ENCODE results near the gene AUTS2.

Gene AUTS2

GRCh38 chr7:70615066-70615606, 1016.9 kb downstream of the AUTS2 start:
- Mint-ChIP-seq H3K4me1 (ENCODE audit: low read depth) (no peaks in the 10 kb centered on the region), H3K36me3 (no peaks in the 10 kb centered on the region), H3K27me3 (no peaks in the 10 kb centered on the region), H3K9me3 (ENCODE audit: low read depth) (no peaks in the 10 kb centered on the region), H3K27ac (no peak overlapping the region), H3K4me3 (no peak overlapping the region)

GRCh38 chr7:70616211-70616610, 1017.9 kb downstream of the AUTS2 start:
- Mint-ChIP-seq H3K4me3 (no peak overlapping the region), H3K36me3 (no peaks in the 10 kb centered on the region), H3K4me1 (ENCODE audit: low read depth) (no peaks in the 10 kb centered on the region)

GRCh38 chr7:70616821-70617220, 1018.5 kb downstream of the AUTS2 start:
- Mint-ChIP-seq H3K27me3 (no peaks in the 10 kb centered on the region), H3K9me3 (ENCODE audit: low read depth) (no peaks in the 10 kb centered on the region), H3K4me3 (no peak overlapping the region), H3K4me1 (ENCODE audit: low read depth) (no peaks in the 10 kb centered on the region), H3K36me3 (no peaks in the 10 kb centered on the region), H3K27ac (no peak overlapping the region)

More at GRCh38 chr7:70616211-70616610, 1017.9 kb downstream of the AUTS2 start:
- H3K27me3 Mint-ChIP-seq = no peaks in the 10 kb centered on the region
- no peak overlapping the region for H3K27ac Mint-ChIP-seq
- H3K9me3 Mint-ChIP-seq (ENCODE audit: low read depth) = no peaks in the 10 kb centered on the region

- Mint-ChIP-seq H3K4me1 (ENCODE audit: low read depth) (no peaks in the 10 kb centered on the region), H3K4me3 (no peak overlapping the region), H3K27ac (no peak overlapping the region), H3K36me3 (no peaks in the 10 kb centered on the region), H3K9me3 (ENCODE audit: low read depth) (no peaks in the 10 kb centered on the region), H3K27me3 (no peaks in the 10 kb centered on the region)
Measured at GRCh38 chr7:70618020-70618551, 1019.8 kb downstream of the AUTS2 start.

- Mint-ChIP-seq H3K4me3 (no peak overlapping the region), H3K27ac (no peak overlapping the region), H3K36me3 (no peaks in the 10 kb centered on the region), H3K4me1 (ENCODE audit: low read depth) (no peaks in the 10 kb centered on the region), H3K27me3 (no peaks in the 10 kb centered on the region), H3K9me3 (ENCODE audit: low read depth) (no peaks in the 10 kb centered on the region)
Measured at GRCh38 chr7:70619130-70619529, 1020.9 kb downstream of the AUTS2 start.

- Mint-ChIP-seq H3K27me3 (no peaks in the 10 kb centered on the region), H3K4me3 (no peak overlapping the region), H3K4me1 (ENCODE audit: low read depth) (no peaks in the 10 kb centered on the region), H3K36me3 (no peaks in the 10 kb centered on the region), H3K27ac (no peak overlapping the region), H3K9me3 (ENCODE audit: low read depth) (no peaks in the 10 kb centered on the region)
Measured at GRCh38 chr7:70619659-70620058, 1021.4 kb downstream of the AUTS2 start.

GRCh38 chr7:70620333-70621055, 1022.2 kb downstream of the AUTS2 start:
- Mint-ChIP-seq H3K27me3 (no peaks in the 10 kb centered on the region), H3K4me1 (ENCODE audit: low read depth) (no peaks in the 10 kb centered on the region), H3K9me3 (ENCODE audit: low read depth) (no peaks in the 10 kb centered on the region), H3K36me3 (no peaks in the 10 kb centered on the region), H3K27ac (no peak overlapping the region), H3K4me3 (no peak overlapping the region)

- Mint-ChIP-seq H3K36me3 (no peaks in the 10 kb centered on the region), H3K9me3 (ENCODE audit: low read depth) (no peaks in the 10 kb centered on the region), H3K27me3 (no peaks in the 10 kb centered on the region), H3K4me1 (ENCODE audit: low read depth) (no peaks in the 10 kb centered on the region), H3K4me3 (no peak overlapping the region), H3K27ac (no peak overlapping the region)
Measured at GRCh38 chr7:70621954-70622600, 1023.8 kb downstream of the AUTS2 start.

GRCh38 chr7:70622936-70623335, 1024.7 kb downstream of the AUTS2 start:
- Mint-ChIP-seq H3K9me3 (ENCODE audit: low read depth) (no peaks in the 10 kb centered on the region), H3K27me3 (no peaks in the 10 kb centered on the region), H3K36me3 (no peaks in the 10 kb centered on the region), H3K4me1 (ENCODE audit: low read depth) (no peaks in the 10 kb centered on the region), H3K4me3 (no peak overlapping the region), H3K27ac (no peak overlapping the region)

- H3K27ac Mint-ChIP-seq = no peak overlapping the region
- no peaks in the 10 kb centered on the region for H3K36me3 Mint-ChIP-seq
- no peaks in the 10 kb centered on the region for H3K27me3 Mint-ChIP-seq
- H3K4me3 Mint-ChIP-seq = no peak overlapping the region
- H3K4me1 Mint-ChIP-seq (ENCODE audit: low read depth) = no peaks in the 10 kb centered on the region
- no peaks in the 10 kb centered on the region for H3K9me3 Mint-ChIP-seq (ENCODE audit: low read depth)
Measured at GRCh38 chr7:70624500-70625103, 1026.3 kb downstream of the AUTS2 start.

- H3K27ac Mint-ChIP-seq = no peak overlapping the region
- no peak overlapping the region for H3K4me3 Mint-ChIP-seq
- H3K9me3 Mint-ChIP-seq (ENCODE audit: low read depth) = no peaks in the 10 kb centered on the region
- no peaks in the 10 kb centered on the region for H3K4me1 Mint-ChIP-seq (ENCODE audit: low read depth)
- H3K27me3 Mint-ChIP-seq = no peaks in the 10 kb centered on the region
- H3K36me3 Mint-ChIP-seq = no peaks in the 10 kb centered on the region
Measured at GRCh38 chr7:70627461-70627860, 1029.2 kb downstream of the AUTS2 start.

GRCh38 chr7:70630440-70630817, 1032.2 kb downstream of the AUTS2 start:
- H3K4me3 Mint-ChIP-seq = no peak overlapping the region
- H3K9me3 Mint-ChIP-seq (ENCODE audit: low read depth) = no peaks in the 10 kb centered on the region

GRCh38 chr7:70630818-70631457, 1032.7 kb downstream of the AUTS2 start:
- Mint-ChIP-seq H3K4me1 (ENCODE audit: low read depth) (no peaks in the 10 kb centered on the region), H3K27ac (no peak overlapping the region), H3K27me3 (no peaks in the 10 kb centered on the region), H3K9me3 (ENCODE audit: low read depth) (no peaks in the 10 kb centered on the region), H3K36me3 (no peaks in the 10 kb centered on the region), H3K4me3 (no peak overlapping the region)

More at GRCh38 chr7:70630440-70630817, 1032.2 kb downstream of the AUTS2 start:
- H3K36me3 Mint-ChIP-seq = no peaks in the 10 kb centered on the region
- H3K27ac Mint-ChIP-seq = no peak overlapping the region
- H3K4me1 Mint-ChIP-seq (ENCODE audit: low read depth) = no peaks in the 10 kb centered on the region
- no peaks in the 10 kb centered on the region for H3K27me3 Mint-ChIP-seq

- Mint-ChIP-seq H3K36me3 (no peaks in the 10 kb centered on the region), H3K4me1 (ENCODE audit: low read depth) (no peaks in the 10 kb centered on the region)
Measured at GRCh38 chr7:70631718-70632117, 1033.4 kb downstream of the AUTS2 start.

GRCh38 chr7:70632400-70632799, 1034.1 kb downstream of the AUTS2 start:
- no peaks in the 10 kb centered on the region for H3K36me3 Mint-ChIP-seq

More at GRCh38 chr7:70631718-70632117, 1033.4 kb downstream of the AUTS2 start:
- Mint-ChIP-seq H3K27ac (no peak overlapping the region), H3K27me3 (no peaks in the 10 kb centered on the region), H3K9me3 (ENCODE audit: low read depth) (no peaks in the 10 kb centered on the region), H3K4me3 (no peak overlapping the region)

More at GRCh38 chr7:70632400-70632799, 1034.1 kb downstream of the AUTS2 start:
- Mint-ChIP-seq H3K27ac (no peak overlapping the region), H3K9me3 (ENCODE audit: low read depth) (no peaks in the 10 kb centered on the region), H3K4me3 (no peak overlapping the region), H3K4me1 (ENCODE audit: low read depth) (peaks cover 6% of the 10 kb centered on the region), H3K27me3 (no peaks in the 10 kb centered on the region)
